GM12878 (cell line): Measurements from ENCODE around the gene CD8B.

Source experiments
- ATF3 ChIP-seq: IDR thresholded peaks from 2 replicates; pipeline ENCODE4 v1.6.1; 2011; ENCODE audit warnings: low read depth, mild to moderate bottlenecking, low read length, moderate library complexity, borderline replicate concordance; ENCODE audit errors: extremely low read depth
- BCL11A ChIP-seq: IDR thresholded peaks from 2 replicates; pipeline ENCODE4 v1.6.1; 2011; ENCODE audit warnings: low read depth, low read length
- HDAC2 ChIP-seq: fragments of 200-600 bp; sonication (generic); IDR thresholded peaks from 2 replicates; pipeline ENCODE4 v1.6.1; 2017
- MXI1 ChIP-seq: fragments of 150-350 bp; IDR thresholded peaks from 2 replicates; pipeline ENCODE4 v1.6.1; 2011; ENCODE audit warnings: low read depth, mild to moderate bottlenecking, inconsistent platforms, low read length, improper control_type of control experiment
- POLR2A ChIP-seq: IDR thresholded peaks from 2 replicates; pipeline ENCODE4 v1.6.1; 2011; ENCODE audit warnings: low read depth, mild to moderate bottlenecking, low read length
- TCF7 ChIP-seq: IDR thresholded peaks from 2 replicates; pipeline ENCODE4 v1.6.1; 2014; ENCODE audit warnings: antibody characterized with exemption, borderline replicate concordance
- ZNF274 ChIP-seq: IDR thresholded peaks from one replicate; pipeline ENCODE4 v1.8.0; 2011; ENCODE audit not compliant: insufficient read length, insufficient read depth

DNA sequence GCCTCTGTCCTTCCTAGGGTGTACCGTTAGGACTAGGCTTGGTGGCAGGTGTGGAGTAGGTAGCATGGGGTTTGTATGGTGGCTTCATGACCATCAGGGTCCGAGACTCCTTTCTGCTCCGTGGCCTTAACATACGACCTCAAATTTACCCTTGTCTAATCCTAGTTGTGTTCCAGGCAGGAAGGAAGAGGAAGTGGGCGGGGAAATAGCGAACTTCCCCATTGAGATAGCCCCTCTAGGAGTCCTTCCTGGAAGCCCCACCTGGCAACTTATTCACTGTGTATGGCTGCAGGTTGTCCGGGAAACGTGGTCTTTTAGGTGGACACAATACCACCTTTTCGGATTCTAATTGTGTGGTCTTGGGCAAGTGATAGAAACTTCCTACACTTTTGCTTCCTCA, 80.3 kb downstream of the CD8B start:
- no peak for TF ChIP-seq BCL11A
- no peak for TF ChIP-seq MXI1
- TF ChIP-seq HDAC2, result no peak
- no peak for TF ChIP-seq ZNF274
- TF ChIP-seq ATF3, result no peak
- TF ChIP-seq TCF7, result no peak
- TF ChIP-seq POLR2A, result no peak
